HG03025 (cell line): ENCODE measurements around the gene ILK.

ENCODE experiments used
- ATAC-seq: cut with Tn5 transposase; IDR thresholded peaks from one replicate; pipeline ENCODE4 v1.9.1; 2021; ENCODE audit warnings: mild to moderate bottlenecking, moderate library complexity; ENCODE audit not compliant: unreplicated experiment, low FRiP score

ILK gene

GRCh38 chr11:6619004-6619745, 15.6 kb downstream of the ILK start, which contains the start of gene TPP1:
TSS of gene TPP1 (minus strand) at chr11:6619422. CDS start at chr11:6619400, 22 bp downstream.
- peak; percentile 97 for ATAC-seq

- no peak for ATAC-seq
Measured at GRCh38 chr11:6620636-6621035, 17.1 kb downstream of the ILK start.

- no peak for ATAC-seq
Measured at GRCh38 chr11:6621711-6622211, 18.2 kb downstream of the ILK start.

GRCh38 chr11:6622261-6623171, 18.9 kb downstream of the ILK start:
- ATAC-seq = no peak

GRCh38 chr11:6623391-6624363, 20.1 kb downstream of the ILK start:
- ATAC-seq = no peak

GRCh38 chr11:6625156-6625831, 21.7 kb downstream of the ILK start:
- ATAC-seq = no peak

- no peak for ATAC-seq
Measured at GRCh38 chr11:6625832-6626420, 22.4 kb downstream of the ILK start.

GRCh38 chr11:6626971-6627761, 23.6 kb downstream of the ILK start:
- ATAC-seq = no peak

GRCh38 chr11:6627762-6628241, 24.2 kb downstream of the ILK start:
- no peak for ATAC-seq

- no peak for ATAC-seq
Measured at GRCh38 chr11:6628526-6628925, 25.0 kb downstream of the ILK start.

GRCh38 chr11:6629573-6629891, 26.0 kb downstream of the ILK start:
- no peak for ATAC-seq

- no peak for ATAC-seq
Measured at GRCh38 chr11:6629892-6630631, 26.5 kb downstream of the ILK start.

- no peak for ATAC-seq
Measured at GRCh38 chr11:6630632-6631291, 27.2 kb downstream of the ILK start.

GRCh38 chr11:6631361-6631890, 27.9 kb downstream of the ILK start:
- no peak for ATAC-seq

GRCh38 chr11:6632116-6633073, 28.8 kb downstream of the ILK start:
- ATAC-seq = no peak
